Cardiac muscle cell (in vitro differentiated cells and primary cell): Measurements from ENCODE around the gene THUMPD2. TPM values are rescaled to one million over a fixed set of nuclear protein-coding genes. Genes with fewer than 3 reads are reported as not detected.

Experiments used
- DNase-seq, 2 donors: peaks; one replicate each; pipeline versions ENCODE4 v3.0.0 to v3.0.0-alpha.2; 2010 to 2017; ENCODE audit warnings: low read depth in 1 of 2, low spot score in 1 of 2
- H3K27ac ChIP-seq: fragments of 200-600 bp; sonication (generic); 2 replicates; pipeline ENCODE4 v1.5.1; 2016
- H3K27me3 ChIP-seq: fragments of 200-600 bp; sonication (generic); 2 replicates; pipeline ENCODE4 v1.6.0; 2016; ENCODE audit warnings: control low read depth
- H3K36me3 ChIP-seq: fragments of 200-600 bp; sonication (generic); 2 replicates; pipeline ENCODE4 v1.5.1; 2016; ENCODE audit warnings: control low read depth
- H3K4me1 ChIP-seq: fragments of 200-600 bp; sonication (generic); 2 replicates; pipeline ENCODE4 v1.8.1; 2017; ENCODE audit warnings: low read depth, mild to moderate bottlenecking, mixed run types
- H3K4me3 ChIP-seq: fragments of 200-600 bp; sonication (generic); 2 replicates; pipeline ENCODE4 v1.5.1; 2016; ENCODE audit warnings: mild to moderate bottlenecking
- H3K9me3 ChIP-seq: fragments of 200-600 bp; sonication (generic); 2 replicates; pipeline ENCODE4 v1.5.1; 2017; ENCODE audit warnings: low read depth, mild to moderate bottlenecking, control low read depth
- CTCF ChIP-seq: IDR thresholded peaks from 2 replicates; pipeline ENCODE4 v1.5.1; 2012; ENCODE audit warnings: low read depth, mild to moderate bottlenecking, low read length
- polyA plus RNA-seq: library from polyadenylated mRNA; unstranded; fragments of >200 nt; fragmentation: Nextera tagmentation; extraction: Ambion mirVana; gene quantifications from 2 replicates; pipeline ENCODE4 v1.2.1, GENCODE V29; 2016
- total RNA-seq: library from RNA; depleted of rRNA; stranded (reverse); fragments of >200 nt; gene quantifications from 2 replicates; pipeline ENCODE4 v1.2.3, GENCODE V29; 2016

THUMPD2 gene
- total and polyA plus RNA-seq, 2 experiments from 2014 or later = 8.4 to 11.8 TPM

- no peaks in the 10 kb centered on the region for H3K4me1 ChIP-seq
- TF ChIP-seq CTCF = no peak
- no peak overlapping the region for H3K4me3 ChIP-seq
- H3K27ac ChIP-seq = no peak overlapping the region
- DNase-seq = no peak
- H3K36me3 ChIP-seq = peaks cover 26% of the 10 kb centered on the region
- no peaks in the 10 kb centered on the region for H3K9me3 ChIP-seq
- no peaks in the 10 kb centered on the region for H3K27me3 ChIP-seq
Observed at GRCh38 chr2:39757156-39757555, 21.9 kb downstream of the THUMPD2 start.

- DNase-seq = no peak
Observed at GRCh38 chr2:39755466-39755865, 23.6 kb downstream of the THUMPD2 start.

GRCh38 chr2:39743269-39743776 is 35.7 kb downstream of the THUMPD2 start:
- H3K27ac ChIP-seq = no peak overlapping the region
- peak in 1 of 2 donors; percentile 38 for DNase-seq

More at GRCh38 chr2:39755466-39755865, 23.6 kb downstream of the THUMPD2 start:
- no peaks in the 10 kb centered on the region for H3K27me3 ChIP-seq
- no peak overlapping the region for H3K27ac ChIP-seq
- peaks cover 26% of the 10 kb centered on the region for H3K36me3 ChIP-seq
- TF ChIP-seq CTCF = no peak
- no peaks in the 10 kb centered on the region for H3K9me3 ChIP-seq
- H3K4me3 ChIP-seq = no peak overlapping the region
- no peaks in the 10 kb centered on the region for H3K4me1 ChIP-seq

GRCh38 chr2:39741871-39742270 is 37.2 kb downstream of the THUMPD2 start:
- H3K9me3 ChIP-seq = no peaks in the 10 kb centered on the region
- peaks cover 11% of the 10 kb centered on the region for H3K4me1 ChIP-seq
- no peak for TF ChIP-seq CTCF
- peaks cover 22% of the 10 kb centered on the region for H3K36me3 ChIP-seq
- DNase-seq = peak in 1 of 2 donors; percentile 17
- H3K27ac ChIP-seq = no peak overlapping the region
- H3K27me3 ChIP-seq = no peaks in the 10 kb centered on the region
- H3K4me3 ChIP-seq = no peak overlapping the region

More at GRCh38 chr2:39743269-39743776, 35.7 kb downstream of the THUMPD2 start:
- Histone ChIP-seq H3K4me3 (no peak overlapping the region), H3K4me1 (peaks cover 11% of the 10 kb centered on the region), H3K27me3 (no peaks in the 10 kb centered on the region), H3K9me3 (no peaks in the 10 kb centered on the region), H3K36me3 (peaks cover 29% of the 10 kb centered on the region)
- TF ChIP-seq CTCF = no peak

- DNase-seq = no peak
- TF ChIP-seq CTCF = no peak
- Histone ChIP-seq H3K9me3 (no peaks in the 10 kb centered on the region), H3K36me3 (peaks cover 15% of the 10 kb centered on the region), H3K27ac (peak overlapping the region; percentile 62), H3K4me3 (no peak overlapping the region), H3K4me1 (peaks cover 11% of the 10 kb centered on the region), H3K27me3 (no peaks in the 10 kb centered on the region)
Observed at GRCh38 chr2:39739386-39739785, 39.7 kb downstream of the THUMPD2 start.
